Upper lobe of left lung (tissue), 4 donors: ENCODE results near the gene PEPD.

Experiments used
- POLR2A ChIP-seq, 4 donors: fragments of 450-650 bp; IDR thresholded peaks; one replicate each; pipeline ENCODE4 v1.5.1; 2016 to 2017; ENCODE audit warnings: antibody characterized with exemption in 4 of 4, mild to moderate bottlenecking in 2 of 4
- TF ChIP-seq, protein P1 (sequence below), 6 experiments: fragments of 450-650 bp in 4 of 6; fragments of 200-600 bp in 2 of 6; sonication (generic) in 2 of 6; IDR thresholded peaks; one replicate each; pipeline ENCODE4 v1.5.1; 2016 to 2019; ENCODE audit warnings: antibody characterized with exemption in 6 of 6

DNA sequence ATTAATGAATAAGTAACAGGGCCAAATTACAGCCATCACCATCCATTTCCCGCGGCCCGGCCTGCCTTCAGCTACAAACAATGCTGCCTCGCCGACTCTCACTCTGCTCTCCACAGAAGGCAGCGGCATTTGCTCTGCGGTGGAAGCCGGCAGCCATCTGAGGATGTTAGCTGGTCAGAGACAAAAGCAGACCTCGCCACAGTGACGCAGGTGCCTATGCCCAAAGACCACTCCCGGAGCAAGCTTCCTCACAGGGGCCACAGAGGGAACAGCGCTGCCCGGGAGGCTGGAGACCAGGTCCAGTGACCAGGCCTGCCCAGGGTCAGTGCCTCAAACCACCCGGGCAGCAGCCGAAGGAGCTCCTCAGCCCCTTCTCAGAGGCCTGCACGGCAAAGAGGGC, 16.4 kb downstream of the PEPD start:
- TF ChIP-seq POLR2A (IDR thresholded peaks at IDR 0.05), result no peak
- TF ChIP-seq, protein P1, sequence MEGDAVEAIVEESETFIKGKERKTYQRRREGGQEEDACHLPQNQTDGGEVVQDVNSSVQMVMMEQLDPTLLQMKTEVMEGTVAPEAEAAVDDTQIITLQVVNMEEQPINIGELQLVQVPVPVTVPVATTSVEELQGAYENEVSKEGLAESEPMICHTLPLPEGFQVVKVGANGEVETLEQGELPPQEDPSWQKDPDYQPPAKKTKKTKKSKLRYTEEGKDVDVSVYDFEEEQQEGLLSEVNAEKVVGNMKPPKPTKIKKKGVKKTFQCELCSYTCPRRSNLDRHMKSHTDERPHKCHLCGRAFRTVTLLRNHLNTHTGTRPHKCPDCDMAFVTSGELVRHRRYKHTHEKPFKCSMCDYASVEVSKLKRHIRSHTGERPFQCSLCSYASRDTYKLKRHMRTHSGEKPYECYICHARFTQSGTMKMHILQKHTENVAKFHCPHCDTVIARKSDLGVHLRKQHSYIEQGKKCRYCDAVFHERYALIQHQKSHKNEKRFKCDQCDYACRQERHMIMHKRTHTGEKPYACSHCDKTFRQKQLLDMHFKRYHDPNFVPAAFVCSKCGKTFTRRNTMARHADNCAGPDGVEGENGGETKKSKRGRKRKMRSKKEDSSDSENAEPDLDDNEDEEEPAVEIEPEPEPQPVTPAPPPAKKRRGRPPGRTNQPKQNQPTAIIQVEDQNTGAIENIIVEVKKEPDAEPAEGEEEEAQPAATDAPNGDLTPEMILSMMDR (IDR thresholded peaks at IDR 0.05), result no peak
